ENCODE measurements around the gene UBAP1.

DNA sequence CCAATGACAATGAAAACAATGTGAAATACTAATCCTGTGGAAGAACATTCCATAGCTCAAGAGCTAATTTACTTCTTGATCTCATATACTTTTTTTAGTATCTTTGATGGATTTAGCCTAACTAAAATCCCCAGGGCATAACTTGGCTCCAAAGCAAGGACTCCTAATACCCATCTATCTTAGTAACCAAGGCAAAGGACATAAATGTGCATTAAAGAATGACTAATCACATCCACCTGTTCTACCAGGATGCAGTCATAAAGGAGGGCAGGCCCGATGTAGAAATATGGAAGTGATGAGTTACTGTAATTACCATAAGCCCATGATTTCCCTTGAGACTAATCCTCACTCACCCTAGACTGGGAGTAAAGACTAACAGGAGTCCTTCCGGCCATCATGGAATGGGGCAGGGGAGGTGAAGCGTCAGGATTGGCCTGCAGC, 93.3 kb downstream of the UBAP1 start:
- no peak for TF ChIP-seq POLR2AphosphoS5 (IDR thresholded peaks at IDR 0.05)
- TF ChIP-seq CTCF (IDR thresholded peaks at IDR 0.05) = no peak
- no peak for TF ChIP-seq EP300 (IDR thresholded peaks at IDR 0.05)
- TF ChIP-seq POLR2A (IDR thresholded peaks at IDR 0.05) = no peak
